SK-MEL-5 (cell line): ENCODE results near the gene SYT2. TPM values are rescaled to one million over a fixed set of nuclear protein-coding genes. Genes with fewer than 3 reads are reported as not detected.
"Not testable (repeated sequence)": the region's sequence is repeated elsewhere in the genome, so short reads cannot be mapped to it uniquely, and the experiment has no call there.

Source experiments
- DNase-seq: peaks from one replicate; pipeline ENCODE4 v3.0.0-alpha.2; 2016; ENCODE audit warnings: low read depth, low spot score
- in situ Hi-C: cut with HindIII; loops from 2 replicates; pipeline ENCODE4 v1.10.0; 2016; ENCODE audit warnings: low sequenced_read_pairs, high pct_unique_total_duplicates, low pct_unique_long_range_greater_than_20kb
- total RNA-seq: library from RNA; depleted of rRNA; stranded (reverse); fragments of >200 nt; shearing (Covaris generic); gene quantifications from 2 replicates; pipeline ENCODE4 v1.2.3, GENCODE V29; 2014

The SYT2 gene
- total RNA-seq, 1 experiment from 2014 or later, result not detected

- in situ Hi-C loops, result no loop called here
- no peak for DNase-seq
Measured at GRCh38 chr1:202659541-202659940, 50.7 kb downstream of the SYT2 start.

DNA sequence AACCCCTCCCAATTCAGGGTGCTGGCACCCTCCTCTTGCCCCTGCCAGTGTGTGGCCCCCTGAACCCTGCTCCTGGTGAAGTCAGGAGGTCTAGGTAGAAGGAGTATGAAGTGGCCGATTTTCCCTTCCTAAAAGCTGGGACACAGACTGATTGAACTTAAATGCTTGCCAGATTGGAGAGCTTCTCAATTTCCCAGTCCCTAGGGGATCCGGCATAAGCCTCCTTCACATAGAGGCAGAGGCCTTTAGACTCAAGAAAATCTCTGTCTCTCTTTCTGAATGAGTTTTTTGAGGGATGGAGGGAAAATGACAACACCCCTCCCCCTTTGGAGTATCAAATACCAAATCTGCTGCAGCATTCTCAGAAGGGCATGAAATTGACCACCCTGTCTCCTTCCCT lies 51.5 kb downstream of the SYT2 start:
- in situ Hi-C loops, result no loop called here
- no peak for DNase-seq

GRCh38 chr1:202658251-202658759 lies 51.9 kb downstream of the SYT2 start:
- no peak for DNase-seq
- in situ Hi-C loops, result no loop called here

- in situ Hi-C loops, result no loop called here
Measured at GRCh38 chr1:202656951-202657646, 53.2 kb downstream of the SYT2 start.

GRCh38 chr1:202656057-202656456 lies 54.2 kb downstream of the SYT2 start:
- DNase-seq, result peak; percentile 45

More at GRCh38 chr1:202656951-202657646, 53.2 kb downstream of the SYT2 start:
- DNase-seq, result peak; percentile 39

GRCh38 chr1:202654079-202654478 lies 56.2 kb downstream of the SYT2 start:
- DNase-seq, result no peak
- in situ Hi-C loops, result no loop called here

More at GRCh38 chr1:202656057-202656456, 54.2 kb downstream of the SYT2 start:
- in situ Hi-C loops, result no loop called here

- in situ Hi-C loops, result no loop called here
Measured at GRCh38 chr1:202649553-202650392, 60.5 kb downstream of the SYT2 start.

GRCh38 chr1:202648605-202649226 lies 61.5 kb downstream of the SYT2 start:
- no peak for DNase-seq
- in situ Hi-C loops, result no loop called here

More at GRCh38 chr1:202649553-202650392, 60.5 kb downstream of the SYT2 start:
- DNase-seq, result no peak

GRCh38 chr1:202645097-202645476 lies 65.2 kb downstream of the SYT2 start:
- in situ Hi-C loops, result no loop called here

GRCh38 chr1:202644219-202645096 lies 65.8 kb downstream of the SYT2 start:
- DNase-seq, result no peak
- in situ Hi-C loops, result no loop called here

More at GRCh38 chr1:202645097-202645476, 65.2 kb downstream of the SYT2 start:
- no peak for DNase-seq

DNA sequence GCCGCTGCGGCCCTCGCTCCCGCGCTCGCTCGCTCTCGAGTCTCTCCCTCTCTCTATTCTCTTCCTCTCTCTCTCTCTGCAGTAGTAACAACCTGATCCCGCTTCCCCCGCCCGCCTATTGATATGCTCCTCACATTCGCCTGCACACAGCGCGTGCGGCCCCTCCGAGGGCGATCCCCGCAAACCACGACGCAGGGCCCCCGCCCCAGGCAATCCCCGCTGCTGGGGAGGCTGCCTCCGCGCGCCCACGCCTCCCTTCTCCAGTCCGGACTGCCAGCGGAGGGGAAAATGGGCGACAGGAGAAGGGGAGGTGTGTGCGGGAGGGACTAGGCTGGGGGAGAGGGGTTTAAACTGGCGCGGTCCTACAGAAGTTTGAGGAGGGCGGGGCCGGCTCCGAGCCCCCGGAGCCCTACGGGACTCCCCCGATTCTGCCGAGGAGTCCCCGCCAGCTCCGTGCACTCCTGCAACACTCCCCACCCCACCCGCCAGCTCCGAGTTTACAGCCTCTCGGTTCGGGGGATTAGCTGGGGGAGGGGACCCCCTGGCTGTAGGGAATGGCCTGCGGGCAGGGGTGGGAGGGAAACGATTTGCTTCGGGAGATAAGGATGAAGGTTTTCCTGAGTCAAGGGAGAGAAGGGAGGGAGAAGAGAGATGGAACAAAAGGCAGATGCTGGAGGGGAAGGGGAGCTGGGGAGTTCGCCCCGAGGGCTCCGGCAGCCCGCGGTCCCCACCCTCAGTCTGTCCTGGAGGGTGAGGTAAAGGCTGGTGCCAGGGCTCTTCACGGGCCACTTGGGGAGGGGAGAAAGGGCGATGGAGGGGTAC lies 66.6 kb downstream of the SYT2 start:
- DNase-seq, result no peak
- in situ Hi-C loops, result no loop called here

DNA sequence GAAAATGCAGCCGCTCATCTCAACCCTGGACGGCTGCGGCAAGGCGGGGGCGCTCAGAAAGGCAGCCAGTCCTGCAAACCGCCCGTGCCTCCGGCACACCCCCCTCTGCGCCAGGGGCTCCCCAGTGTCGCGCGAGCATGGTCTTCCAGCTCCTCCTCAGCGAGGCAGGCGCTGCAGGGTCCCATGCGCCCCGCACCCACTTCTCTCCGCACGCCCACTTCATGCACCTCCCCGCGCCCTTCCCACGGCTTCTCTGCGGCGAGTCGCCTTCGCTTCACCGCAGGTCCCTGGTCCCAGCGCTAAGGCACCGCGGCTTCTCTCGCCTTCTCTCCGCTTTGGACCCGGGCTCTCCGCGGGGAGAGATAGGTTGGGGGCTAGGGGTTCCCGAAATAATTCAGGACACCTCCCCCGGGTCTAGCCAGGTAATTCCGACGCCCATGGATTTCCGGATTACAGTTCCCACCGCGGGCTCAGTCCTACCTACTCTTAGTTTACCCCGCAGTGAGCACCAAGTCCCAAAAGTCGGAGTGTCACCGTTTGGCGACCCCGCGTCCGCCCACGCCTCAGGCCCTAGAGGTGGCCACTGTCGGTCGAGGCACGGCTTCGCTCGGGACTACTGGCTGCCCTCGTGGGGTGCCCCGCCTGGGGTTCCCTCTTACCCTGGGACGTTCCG lies 67.5 kb downstream of the SYT2 start:
- DNase-seq, result no peak
- in situ Hi-C loops, result no loop called here

- in situ Hi-C loops, result no loop called here
- DNase-seq, result no peak
Measured at GRCh38 chr1:202642212-202642611, 68.0 kb downstream of the SYT2 start.

GRCh38 chr1:202639500-202639899 lies 70.8 kb downstream of the SYT2 start:
- no peak for DNase-seq
- in situ Hi-C loops, result no loop called here

DNA sequence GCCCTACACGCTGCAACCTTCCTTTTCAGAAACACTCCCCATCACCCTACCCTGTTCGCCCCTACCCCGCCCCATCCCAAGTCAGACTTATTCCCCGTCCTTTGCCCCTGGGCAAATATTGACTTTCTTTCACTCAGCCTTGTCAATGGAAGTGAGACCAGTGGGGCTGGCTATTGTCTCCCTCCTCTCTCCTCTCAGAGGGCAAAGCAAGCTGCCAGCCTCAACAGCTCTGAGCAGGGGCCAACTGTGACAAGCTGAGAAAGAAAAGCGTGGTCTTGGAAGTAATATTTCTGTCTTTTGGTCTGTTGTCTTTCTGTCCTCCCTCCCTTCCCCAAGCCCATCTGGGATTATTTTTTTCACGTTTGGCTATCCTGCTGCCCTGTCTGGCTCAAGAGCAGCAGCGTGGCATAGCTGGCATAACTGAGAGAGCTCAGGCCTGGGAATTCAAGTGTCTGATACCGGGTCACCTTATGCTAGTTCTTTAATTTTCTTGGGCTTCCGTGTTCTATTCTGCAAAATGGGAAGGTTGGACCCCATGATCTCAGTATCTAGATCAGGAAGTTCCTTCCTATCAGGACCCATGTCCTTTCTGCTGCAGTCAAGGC lies 71.5 kb downstream of the SYT2 start:
- in situ Hi-C loops, DNase-seq: not testable (repeated sequence)
